Measurements from ENCODE around the gene SMC3.

- TF ChIP-seq CTCF (IDR thresholded peaks at IDR 0.05), result peak in 1 of 6 experiments; percentile 16
- TF ChIP-seq POLR2A (IDR thresholded peaks at IDR 0.05), result peak in 3 of 4 donors; percentile 24 to 70 (median 59)
- TF ChIP-seq EP300 (IDR thresholded peaks at IDR 0.05), result no peak
Observed at GRCh38 chr10:110567201-110568054, at the start of gene SMC3.
